Measurements from ENCODE around the gene CTSD.

Gene CTSD

DNA sequence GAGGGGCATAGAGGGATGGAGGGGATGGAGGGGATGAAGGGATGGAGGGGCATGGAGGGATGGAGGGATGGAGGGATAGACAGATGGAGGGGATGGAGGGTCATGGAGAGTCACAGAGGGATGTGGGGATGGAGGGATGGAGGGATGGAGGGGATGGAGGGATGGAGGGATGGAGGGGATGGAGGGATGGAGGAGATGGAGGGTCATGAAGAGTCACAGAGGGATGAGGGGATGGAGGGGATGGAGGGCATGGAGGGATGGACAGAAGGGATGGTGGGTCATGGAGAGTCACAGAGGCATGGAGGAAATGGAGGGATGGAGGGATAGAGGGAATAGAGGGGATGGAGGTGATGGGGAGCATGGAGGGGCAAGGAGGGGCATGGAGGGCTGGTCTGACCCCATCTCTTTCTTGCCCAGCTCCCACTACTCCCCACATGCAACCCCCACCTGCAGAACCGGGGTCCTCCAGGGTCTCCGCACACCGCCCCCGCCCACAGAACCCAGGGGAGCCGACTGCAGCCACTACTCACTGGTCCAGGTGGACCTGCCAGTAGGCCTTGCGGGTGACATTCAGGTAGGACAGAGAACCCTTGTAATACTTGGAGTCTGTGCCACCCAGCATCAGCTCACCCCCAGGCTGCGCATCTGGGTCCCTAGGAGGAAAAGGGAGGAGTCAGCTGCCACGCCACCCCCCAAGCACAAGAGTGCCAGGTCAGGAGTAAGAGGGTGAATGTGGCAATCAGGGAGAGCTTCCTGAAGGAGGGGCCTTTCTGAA, 9.2 kb downstream of the CTSD start:
- H3K9ac ChIP-seq (ENCODE audit: low read length): no peak overlapping the region
- H3K27ac ChIP-seq (ENCODE audit: low read depth, low read length): no peak overlapping the region
- H3K4me3 ChIP-seq (ENCODE audit: low read length): no peak overlapping the region
- H3K4me1 ChIP-seq (ENCODE audit: control insufficient read depth, insufficient read depth, low read length): no peaks in the 10 kb centered on the region
- H3K36me3 ChIP-seq (ENCODE audit: control insufficient read depth, insufficient read depth, low read length): peaks cover 20% of the 10 kb centered on the region
- H3K27me3 ChIP-seq (ENCODE audit: control insufficient read depth, insufficient read depth, low read length): peaks cover 8% of the 10 kb centered on the region

DNA sequence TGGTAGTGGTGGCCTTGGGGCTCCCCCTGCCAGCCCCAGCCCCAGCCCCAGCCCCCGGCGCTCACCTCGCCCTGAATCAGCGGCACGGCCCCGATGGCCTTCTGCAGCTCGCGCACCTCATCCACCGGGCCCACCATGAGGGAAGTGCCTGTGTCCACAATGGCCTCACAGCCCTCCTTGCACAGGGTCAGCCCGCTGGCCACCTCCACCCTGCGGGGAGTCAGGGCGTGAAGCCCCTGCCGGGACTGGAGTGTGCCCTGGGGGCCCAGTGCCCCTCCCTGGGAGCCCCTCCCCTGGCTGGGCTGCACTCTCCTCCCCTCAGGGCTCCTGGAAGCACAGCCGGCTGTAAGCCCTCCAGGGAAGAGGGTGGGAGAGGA, 9.8 kb downstream of the CTSD start:
- Histone ChIP-seq H3K27ac (ENCODE audit: low read depth, low read length) (no peak overlapping the region), H3K36me3 (ENCODE audit: control insufficient read depth, insufficient read depth, low read length) (peaks cover 16% of the 10 kb centered on the region), H3K9ac (ENCODE audit: low read length) (no peak overlapping the region), H3K27me3 (ENCODE audit: control insufficient read depth, insufficient read depth, low read length) (peaks cover 10% of the 10 kb centered on the region), H3K4me1 (ENCODE audit: control insufficient read depth, insufficient read depth, low read length) (no peaks in the 10 kb centered on the region), H3K4me3 (ENCODE audit: low read length) (no peak overlapping the region)

DNA sequence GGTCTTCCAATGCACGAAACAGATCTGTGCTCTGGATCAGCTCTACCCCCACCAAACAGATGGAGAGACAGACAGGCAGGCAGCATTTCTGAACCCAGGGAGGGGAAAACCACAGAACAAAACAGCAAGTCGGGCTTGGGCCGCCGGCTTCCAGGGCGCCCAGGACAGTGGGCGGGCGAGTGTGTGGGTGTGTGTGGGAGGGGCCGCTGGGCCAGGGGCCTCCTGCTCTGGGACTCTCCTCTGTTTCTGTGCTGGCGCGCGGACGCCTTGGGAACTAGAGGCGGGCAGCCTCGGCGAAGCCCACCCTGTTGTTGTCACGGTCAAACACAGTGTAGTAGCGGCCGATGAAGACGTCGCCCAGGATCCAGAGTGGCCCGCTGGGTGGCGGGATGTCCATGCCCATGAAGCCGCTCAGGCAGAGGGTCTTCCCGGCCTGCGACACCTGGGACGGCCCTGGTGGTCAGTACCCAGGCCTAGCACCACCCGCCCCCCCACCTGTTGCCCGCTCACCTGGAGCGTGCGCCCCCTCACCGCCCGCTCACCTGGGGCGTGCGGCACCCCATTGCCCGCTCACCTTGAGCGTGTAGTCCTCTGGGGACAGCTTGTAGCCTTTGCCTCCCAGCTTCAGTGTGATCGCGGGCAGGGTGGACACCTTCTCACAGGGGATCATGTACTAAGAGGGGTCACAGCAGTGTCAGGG, 10.3 kb downstream of the CTSD start:
- Histone ChIP-seq H3K4me1 (ENCODE audit: control insufficient read depth, insufficient read depth, low read length) (no peaks in the 10 kb centered on the region), H3K36me3 (ENCODE audit: control insufficient read depth, insufficient read depth, low read length) (peaks cover 16% of the 10 kb centered on the region), H3K27ac (ENCODE audit: low read depth, low read length) (no peak overlapping the region), H3K27me3 (ENCODE audit: control insufficient read depth, insufficient read depth, low read length) (peaks cover 10% of the 10 kb centered on the region), H3K9ac (ENCODE audit: low read length) (no peak overlapping the region), H3K4me3 (ENCODE audit: low read length) (no peak overlapping the region)

DNA sequence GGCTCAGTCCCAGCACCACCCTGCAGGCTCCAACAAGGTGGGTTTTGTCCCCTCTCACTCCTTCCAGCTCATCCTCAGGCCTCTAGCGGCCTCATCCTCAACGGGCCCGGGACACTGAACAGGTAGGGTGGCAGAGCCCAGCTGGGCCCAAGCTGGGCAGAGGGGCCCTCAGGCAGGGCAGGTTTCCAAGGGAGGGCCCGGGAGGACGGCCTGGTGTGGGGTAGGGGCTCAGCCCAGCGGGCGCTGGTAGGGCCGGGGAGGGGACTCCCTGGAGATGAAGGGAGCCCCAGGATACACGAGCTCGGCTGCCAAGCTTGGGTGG, 10.9 kb downstream of the CTSD start:
- Histone ChIP-seq H3K4me3 (ENCODE audit: low read length) (no peak overlapping the region), H3K27me3 (ENCODE audit: control insufficient read depth, insufficient read depth, low read length) (peaks cover 10% of the 10 kb centered on the region), H3K27ac (ENCODE audit: low read depth, low read length) (no peak overlapping the region), H3K36me3 (ENCODE audit: control insufficient read depth, insufficient read depth, low read length) (peaks cover 16% of the 10 kb centered on the region), H3K9ac (ENCODE audit: low read length) (no peak overlapping the region), H3K4me1 (ENCODE audit: control insufficient read depth, insufficient read depth, low read length) (no peaks in the 10 kb centered on the region)

DNA sequence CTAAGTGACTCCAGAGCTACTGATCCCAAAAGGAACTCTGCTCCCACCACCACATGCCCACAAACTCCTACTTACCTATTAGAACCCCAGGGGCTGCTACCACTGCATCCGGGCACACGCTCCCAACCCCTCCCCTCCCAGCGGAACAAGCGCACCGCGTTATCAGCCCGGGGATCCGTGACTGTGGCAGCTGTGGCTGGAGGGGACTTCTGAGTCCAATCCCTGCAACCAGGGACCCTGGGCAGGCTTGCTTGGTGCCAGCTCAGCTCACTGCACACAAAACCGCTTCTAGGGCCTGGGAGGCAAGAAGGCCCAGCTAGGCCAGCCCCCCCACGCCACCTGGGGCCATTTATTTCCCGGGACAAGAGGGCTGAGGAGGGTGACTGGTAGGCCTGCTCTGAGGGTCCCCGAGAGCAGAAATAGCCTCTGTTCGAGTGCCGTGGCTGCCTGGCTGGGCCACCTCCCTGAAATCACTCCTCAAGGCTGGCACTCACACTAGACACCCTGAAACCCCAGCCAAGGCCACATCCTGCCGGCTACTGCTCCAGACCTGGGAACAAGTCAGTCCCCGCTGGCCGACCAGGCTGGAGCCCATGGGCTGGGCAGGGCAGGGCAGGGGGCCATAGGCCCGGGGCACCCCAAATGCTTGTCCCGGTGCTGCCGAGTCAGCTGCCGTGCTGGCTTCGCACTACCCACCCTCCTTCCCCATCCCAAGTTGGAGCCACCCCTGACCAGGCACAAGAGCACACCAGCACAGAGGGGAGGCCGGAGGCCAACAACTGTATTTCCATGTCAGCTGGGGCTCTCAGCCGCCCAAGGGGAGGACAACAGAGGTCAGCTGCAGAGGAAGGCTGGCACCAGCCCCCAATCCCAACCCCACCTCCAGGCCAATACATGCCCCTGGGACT, 11.5 kb downstream of the CTSD start:
- Histone ChIP-seq H3K4me1 (ENCODE audit: control insufficient read depth, insufficient read depth, low read length) (no peaks in the 10 kb centered on the region), H3K27me3 (ENCODE audit: control insufficient read depth, insufficient read depth, low read length) (peaks cover 10% of the 10 kb centered on the region), H3K27ac (ENCODE audit: low read depth, low read length) (no peak overlapping the region), H3K9ac (ENCODE audit: low read length) (no peak overlapping the region), H3K36me3 (ENCODE audit: control insufficient read depth, insufficient read depth, low read length) (peaks cover 12% of the 10 kb centered on the region), H3K4me3 (ENCODE audit: low read length) (no peak overlapping the region)

DNA sequence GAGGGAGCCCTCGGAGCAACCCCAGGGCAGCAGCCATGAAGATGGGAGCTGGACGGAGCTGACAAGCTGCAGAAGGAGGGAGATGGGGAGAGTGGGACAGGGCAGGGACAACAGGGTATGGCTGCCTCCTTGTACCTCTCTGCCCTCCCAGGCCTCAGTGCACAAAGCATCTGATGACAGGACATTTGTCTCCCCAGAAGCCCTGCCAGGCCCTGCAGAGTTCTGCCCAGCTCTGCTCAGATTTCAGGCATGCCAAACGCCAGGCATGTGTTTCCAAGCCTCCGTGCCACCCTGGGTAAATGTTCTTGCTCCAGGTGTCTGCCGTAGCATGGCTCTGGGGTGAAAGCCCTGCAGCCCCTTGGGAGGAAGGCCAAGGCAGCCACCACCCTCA, 12.2 kb downstream of the CTSD start:
- H3K9ac ChIP-seq (ENCODE audit: low read length): no peak overlapping the region
- peaks cover 10% of the 10 kb centered on the region for H3K27me3 ChIP-seq (ENCODE audit: control insufficient read depth, insufficient read depth, low read length)
- H3K36me3 ChIP-seq (ENCODE audit: control insufficient read depth, insufficient read depth, low read length): peaks cover 6% of the 10 kb centered on the region
- no peaks in the 10 kb centered on the region for H3K4me1 ChIP-seq (ENCODE audit: control insufficient read depth, insufficient read depth, low read length)
- H3K27ac ChIP-seq (ENCODE audit: low read depth, low read length): no peak overlapping the region
- no peak overlapping the region for H3K4me3 ChIP-seq (ENCODE audit: low read length)

DNA sequence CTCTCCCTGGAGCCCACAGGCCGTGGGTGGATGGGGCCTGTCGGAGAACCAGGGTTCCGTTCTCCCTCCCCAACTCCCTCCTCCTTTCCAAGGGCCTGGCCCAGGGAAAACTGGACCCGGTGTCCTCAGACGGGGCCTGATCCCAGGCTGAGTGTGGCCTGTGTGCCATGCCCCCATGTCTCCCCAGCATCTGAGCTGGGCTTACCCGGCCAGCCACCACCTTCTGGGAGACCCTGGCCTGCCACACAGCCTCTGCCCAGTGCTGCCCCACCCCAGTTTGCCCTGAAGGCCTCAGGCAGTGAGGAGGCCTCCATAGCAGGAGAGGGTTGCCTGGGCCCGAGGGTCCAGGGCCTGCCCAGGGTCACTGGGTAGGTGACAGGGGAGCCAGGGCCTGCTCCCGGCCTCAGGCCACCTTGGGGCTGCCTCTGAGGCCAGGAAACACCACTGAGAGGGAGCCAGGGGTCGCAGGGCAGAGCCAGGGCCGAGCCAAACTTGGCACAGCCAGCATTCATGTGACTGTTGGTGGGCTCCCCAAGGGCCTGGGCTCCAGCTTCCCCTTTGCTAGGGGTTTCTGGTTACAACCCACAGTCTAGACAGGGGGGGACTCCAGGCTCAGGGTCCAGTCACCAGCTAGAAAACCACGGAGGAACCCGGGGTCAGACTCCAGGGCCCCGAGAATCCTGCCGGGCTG, 12.7 kb downstream of the CTSD start:
- H3K9ac ChIP-seq (ENCODE audit: low read length): no peak overlapping the region
- H3K27me3 ChIP-seq (ENCODE audit: control insufficient read depth, insufficient read depth, low read length): peaks cover 10% of the 10 kb centered on the region
- no peak overlapping the region for H3K4me3 ChIP-seq (ENCODE audit: low read length)
- no peak overlapping the region for H3K27ac ChIP-seq (ENCODE audit: low read depth, low read length)
- H3K36me3 ChIP-seq (ENCODE audit: control insufficient read depth, insufficient read depth, low read length): peaks cover 6% of the 10 kb centered on the region
- H3K4me1 ChIP-seq (ENCODE audit: control insufficient read depth, insufficient read depth, low read length): no peaks in the 10 kb centered on the region

DNA sequence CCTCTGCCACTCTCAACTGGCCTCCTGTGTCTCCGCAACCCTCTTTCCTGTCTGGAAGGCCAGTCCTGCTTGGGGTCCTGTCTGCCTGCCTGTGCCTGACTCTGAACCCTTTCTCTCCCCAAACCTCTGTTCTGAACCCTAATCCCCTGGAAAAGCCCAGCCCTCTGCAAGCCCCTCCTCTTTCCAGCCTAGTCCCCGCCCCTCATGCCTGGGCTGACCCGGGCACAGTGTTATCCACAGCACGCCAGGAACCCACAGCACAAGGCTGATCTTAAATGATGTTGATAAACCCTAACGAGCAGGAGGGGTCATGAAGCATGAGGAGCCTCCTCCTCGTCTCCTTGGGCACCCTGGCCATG, 13.3 kb downstream of the CTSD start, which contains the start of gene IFITM10:
IFITM10 (minus strand) TSS at position 115 of the 359 bp plus-strand sequence. CDS start 153 bp downstream, outside the sequence.
- H3K9ac ChIP-seq (ENCODE audit: low read length): no peak within 1 kb of the TSS
- no peak within 1 kb of the TSS for H3K4me3 ChIP-seq (ENCODE audit: low read length)
- H3K27me3 ChIP-seq (ENCODE audit: control insufficient read depth, insufficient read depth, low read length): peaks cover 10% of the 10 kb centered on the region
- no peak within 1 kb of the TSS for H3K27ac ChIP-seq (ENCODE audit: low read depth, low read length)
- no peaks in the 10 kb centered on the region for H3K4me1 ChIP-seq (ENCODE audit: control insufficient read depth, insufficient read depth, low read length)
- peaks cover 2% of the 10 kb centered on the region for H3K36me3 ChIP-seq (ENCODE audit: control insufficient read depth, insufficient read depth, low read length)

DNA sequence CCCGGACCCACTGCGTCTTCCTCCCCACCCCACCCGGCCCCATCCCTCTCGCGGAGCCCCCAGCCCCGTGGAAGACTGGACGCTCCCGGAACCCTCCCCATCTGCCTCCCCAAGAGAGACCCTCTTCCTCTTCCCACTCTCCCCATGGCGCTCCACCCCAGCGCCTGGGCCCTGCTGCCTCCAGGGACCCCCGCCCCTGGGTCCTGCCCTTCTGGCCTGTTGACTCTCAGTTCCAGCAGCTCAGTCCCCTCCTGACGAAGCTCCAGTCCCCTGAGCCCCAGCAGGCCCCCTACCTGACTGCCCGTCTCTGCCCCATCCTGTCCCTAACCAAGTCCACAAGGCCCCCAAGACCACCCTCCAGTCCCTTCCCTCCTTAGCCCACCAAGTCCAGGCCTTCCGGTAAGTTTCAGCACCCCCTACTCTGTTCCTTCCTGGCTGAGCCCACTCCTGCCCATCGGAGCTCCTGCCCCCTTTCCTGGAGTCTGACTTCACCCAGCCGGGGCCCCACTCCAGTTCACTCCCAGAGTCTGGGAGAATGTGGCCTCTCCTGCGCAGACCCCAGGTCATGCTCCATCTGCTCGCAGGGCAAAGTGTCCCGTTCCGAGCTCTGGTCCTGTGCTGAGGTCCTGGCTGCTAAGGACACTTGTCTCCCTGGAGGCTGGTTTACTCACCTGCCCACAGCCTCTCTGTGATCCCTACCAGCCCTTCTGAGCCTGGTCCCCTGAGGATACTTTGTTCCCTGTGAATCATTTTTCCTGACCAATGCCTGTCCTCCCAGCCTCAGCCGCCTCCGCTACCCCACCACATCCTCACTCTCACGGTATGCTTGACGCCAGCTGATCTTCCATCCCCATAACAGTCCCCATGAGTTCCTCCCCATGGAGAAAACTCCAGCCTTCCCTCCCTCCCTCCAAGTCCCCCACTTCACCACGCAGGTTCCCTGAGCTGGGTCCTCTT, 14.1 kb downstream of the CTSD start:
- Histone ChIP-seq H3K27ac (ENCODE audit: low read depth, low read length) (no peak overlapping the region), H3K36me3 (ENCODE audit: control insufficient read depth, insufficient read depth, low read length) (peaks cover 2% of the 10 kb centered on the region), H3K9ac (ENCODE audit: low read length) (no peak overlapping the region), H3K27me3 (ENCODE audit: control insufficient read depth, insufficient read depth, low read length) (peaks cover 10% of the 10 kb centered on the region), H3K4me3 (ENCODE audit: low read length) (no peak overlapping the region), H3K4me1 (ENCODE audit: control insufficient read depth, insufficient read depth, low read length) (no peaks in the 10 kb centered on the region)

DNA sequence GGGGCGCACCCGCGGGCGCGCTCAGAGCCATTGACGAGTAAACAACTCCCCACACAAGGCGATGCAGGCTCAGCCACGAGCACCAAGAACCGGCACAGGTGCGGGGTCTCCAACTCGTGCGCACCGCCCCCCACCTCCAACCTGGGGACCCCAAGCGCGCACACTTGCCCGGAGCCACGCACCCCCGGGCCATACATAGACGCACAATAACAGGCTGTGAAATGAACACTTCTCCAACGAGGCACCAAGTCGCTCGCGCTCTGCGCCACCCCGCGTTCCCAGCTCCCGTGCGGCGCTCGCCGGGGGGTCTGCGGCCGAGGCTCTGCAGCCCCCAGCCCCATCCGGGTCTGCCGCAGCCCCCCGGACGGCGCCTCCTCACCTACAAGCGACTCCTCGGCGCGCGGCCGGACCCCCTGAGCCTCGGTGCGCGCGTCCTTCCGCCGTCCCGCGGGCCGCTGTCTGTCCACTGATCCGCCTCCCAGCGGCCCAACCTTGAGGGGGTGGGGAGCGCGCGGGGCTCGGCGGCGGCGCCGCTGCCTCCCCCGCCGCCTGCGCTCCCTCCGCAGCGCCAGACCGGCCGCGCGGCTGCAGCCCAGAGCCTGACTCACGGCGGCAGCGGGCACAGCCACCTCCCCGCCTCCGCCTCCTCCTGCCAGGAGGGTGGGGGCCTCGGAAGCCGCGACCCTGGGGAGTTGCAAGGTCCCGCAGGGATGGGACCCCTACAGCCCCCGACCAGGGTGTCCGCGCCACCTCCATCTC, 14.9 kb downstream of the CTSD start:
- Histone ChIP-seq H3K4me1 (ENCODE audit: control insufficient read depth, insufficient read depth, low read length) (no peaks in the 10 kb centered on the region), H3K27ac (ENCODE audit: low read depth, low read length) (no peak overlapping the region), H3K4me3 (ENCODE audit: low read length) (no peak overlapping the region), H3K36me3 (ENCODE audit: control insufficient read depth, insufficient read depth, low read length) (peaks cover 2% of the 10 kb centered on the region), H3K27me3 (ENCODE audit: control insufficient read depth, insufficient read depth, low read length) (peaks cover 10% of the 10 kb centered on the region), H3K9ac (ENCODE audit: low read length) (no peak overlapping the region)

Data from rectal smooth muscle tissue (tissue), 1 donor.